ENCODE measurements around the gene PSMG4. TPM values are rescaled to one million over a fixed set of nuclear protein-coding genes. Genes with fewer than 3 reads are reported as not detected.

PSMG4 gene
- total RNA-seq, 1 donor from 2014 or later = 9.7 TPM

DNA sequence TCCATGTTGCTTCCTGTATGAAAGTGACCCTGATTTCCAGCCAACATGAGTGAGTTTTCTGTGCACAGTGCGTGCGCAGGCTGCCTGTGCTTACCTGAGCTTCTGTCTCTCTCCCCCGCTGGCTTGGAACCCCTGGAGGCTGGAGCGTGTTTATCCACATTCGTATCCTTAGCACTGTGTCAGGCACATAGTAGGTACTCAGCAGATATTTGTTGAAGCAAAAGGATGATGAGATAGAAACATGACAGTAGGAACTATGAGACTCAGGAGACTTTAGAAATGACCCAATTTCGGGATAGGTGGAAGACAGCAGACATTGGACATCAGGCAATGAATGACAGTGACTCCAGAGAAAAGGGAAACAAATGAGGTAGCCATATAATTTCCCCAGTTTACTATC is 46.5 kb upstream of the PSMG4 start:
- H3K4me3 Mint-ChIP-seq (ENCODE audit: unreplicated experiment) = no peak overlapping the region
- no peak for TF ChIP-seq CTCF (IDR thresholded peaks at IDR 0.05; ENCODE audit: unreplicated experiment)
- H3K9me3 Mint-ChIP-seq (ENCODE audit: unreplicated experiment) = no peaks in the 10 kb centered on the region
- DNase-seq (ENCODE audit: low spot score) = no peak
- H3K27me3 Mint-ChIP-seq (ENCODE audit: unreplicated experiment) = peaks cover 1% of the 10 kb centered on the region
- no peak overlapping the region for H3K27ac Mint-ChIP-seq (ENCODE audit: unreplicated experiment)
- no peaks in the 10 kb centered on the region for H3K36me3 Mint-ChIP-seq (ENCODE audit: low read depth, unreplicated experiment)
- H3K4me1 Mint-ChIP-seq (ENCODE audit: unreplicated experiment) = peaks cover 14% of the 10 kb centered on the region

DNA sequence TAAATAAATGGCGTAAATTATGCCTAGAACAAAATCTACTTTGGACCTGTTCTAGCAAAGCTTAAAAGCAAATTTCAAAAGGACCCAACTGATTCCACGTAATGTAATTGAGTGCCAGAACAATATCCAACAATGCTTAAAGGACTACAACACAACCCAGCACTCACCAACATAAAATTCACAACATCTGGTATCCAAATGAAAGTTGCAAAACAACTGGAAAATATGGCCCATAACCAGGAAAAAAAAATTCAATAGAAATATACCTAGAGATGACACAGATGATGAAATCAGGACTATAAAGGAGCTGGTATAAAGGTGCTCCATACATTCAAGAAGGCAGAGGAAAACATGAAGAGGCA is 45.4 kb upstream of the PSMG4 start:
- no peak for DNase-seq (ENCODE audit: low spot score)
- no peak overlapping the region for H3K27ac Mint-ChIP-seq (ENCODE audit: unreplicated experiment)
- TF ChIP-seq CTCF (IDR thresholded peaks at IDR 0.05; ENCODE audit: unreplicated experiment) = no peak
- H3K36me3 Mint-ChIP-seq (ENCODE audit: low read depth, unreplicated experiment) = no peaks in the 10 kb centered on the region
- H3K27me3 Mint-ChIP-seq (ENCODE audit: unreplicated experiment) = peaks cover 1% of the 10 kb centered on the region
- H3K4me3 Mint-ChIP-seq (ENCODE audit: unreplicated experiment) = no peak overlapping the region
- H3K4me1 Mint-ChIP-seq (ENCODE audit: unreplicated experiment) = peaks cover 14% of the 10 kb centered on the region
- no peaks in the 10 kb centered on the region for H3K9me3 Mint-ChIP-seq (ENCODE audit: unreplicated experiment)

DNA sequence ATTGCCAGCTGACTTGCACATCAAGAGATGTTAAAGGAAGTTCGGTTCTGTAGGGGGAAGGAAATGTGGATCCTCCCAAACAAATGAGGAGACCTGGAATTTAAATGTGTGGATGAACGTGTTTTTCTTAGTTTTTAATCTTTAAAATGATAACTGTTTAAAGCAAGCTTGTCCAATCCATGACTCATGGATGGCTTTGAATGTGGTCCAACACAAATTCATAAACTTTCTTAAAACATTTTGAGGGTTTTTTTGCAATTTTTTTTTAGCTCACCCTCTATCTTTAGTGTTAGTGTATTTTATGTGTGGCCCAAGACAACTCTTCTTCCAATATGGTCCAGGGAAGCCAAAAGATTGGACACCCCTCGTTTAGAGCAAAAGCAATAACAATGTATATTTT is 43.8 kb upstream of the PSMG4 start:
- no peak for DNase-seq (ENCODE audit: low spot score)
- no peaks in the 10 kb centered on the region for H3K36me3 Mint-ChIP-seq (ENCODE audit: low read depth, unreplicated experiment)
- no peaks in the 10 kb centered on the region for H3K9me3 Mint-ChIP-seq (ENCODE audit: unreplicated experiment)
- no peaks in the 10 kb centered on the region for H3K27me3 Mint-ChIP-seq (ENCODE audit: unreplicated experiment)
- no peak for TF ChIP-seq CTCF (IDR thresholded peaks at IDR 0.05; ENCODE audit: unreplicated experiment)
- H3K4me1 Mint-ChIP-seq (ENCODE audit: unreplicated experiment) = peaks cover 14% of the 10 kb centered on the region
- H3K27ac Mint-ChIP-seq (ENCODE audit: unreplicated experiment) = no peak overlapping the region
- no peak overlapping the region for H3K4me3 Mint-ChIP-seq (ENCODE audit: unreplicated experiment)

DNA sequence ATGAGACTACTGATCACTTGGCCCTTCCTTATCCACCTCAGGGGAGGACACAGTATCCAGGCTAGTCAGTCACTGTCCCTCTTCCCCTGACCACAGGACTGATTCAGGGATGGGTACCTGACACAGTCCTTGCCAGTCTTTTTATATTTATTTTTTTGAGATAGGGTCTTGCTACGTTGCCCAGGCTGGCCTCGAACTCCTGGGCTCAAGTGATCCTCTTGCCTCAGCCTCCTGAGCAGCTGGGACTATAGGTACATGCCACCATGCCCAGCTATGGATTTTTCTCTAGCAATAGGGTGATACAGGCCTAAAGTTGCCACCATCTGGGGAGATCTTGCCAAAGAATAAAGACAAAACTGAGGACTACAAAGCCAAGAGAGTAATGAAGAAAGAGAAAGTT is 41.5 kb upstream of the PSMG4 start:
- H3K4me1 Mint-ChIP-seq (ENCODE audit: unreplicated experiment) = peaks cover 6% of the 10 kb centered on the region
- H3K36me3 Mint-ChIP-seq (ENCODE audit: low read depth, unreplicated experiment) = peaks cover 6% of the 10 kb centered on the region
- no peak for DNase-seq (ENCODE audit: low spot score)
- H3K27me3 Mint-ChIP-seq (ENCODE audit: unreplicated experiment) = peaks cover 5% of the 10 kb centered on the region
- no peak for TF ChIP-seq CTCF (IDR thresholded peaks at IDR 0.05; ENCODE audit: unreplicated experiment)
- H3K9me3 Mint-ChIP-seq (ENCODE audit: unreplicated experiment) = no peaks in the 10 kb centered on the region
- no peak overlapping the region for H3K4me3 Mint-ChIP-seq (ENCODE audit: unreplicated experiment)
- H3K27ac Mint-ChIP-seq (ENCODE audit: unreplicated experiment) = no peak overlapping the region

DNA sequence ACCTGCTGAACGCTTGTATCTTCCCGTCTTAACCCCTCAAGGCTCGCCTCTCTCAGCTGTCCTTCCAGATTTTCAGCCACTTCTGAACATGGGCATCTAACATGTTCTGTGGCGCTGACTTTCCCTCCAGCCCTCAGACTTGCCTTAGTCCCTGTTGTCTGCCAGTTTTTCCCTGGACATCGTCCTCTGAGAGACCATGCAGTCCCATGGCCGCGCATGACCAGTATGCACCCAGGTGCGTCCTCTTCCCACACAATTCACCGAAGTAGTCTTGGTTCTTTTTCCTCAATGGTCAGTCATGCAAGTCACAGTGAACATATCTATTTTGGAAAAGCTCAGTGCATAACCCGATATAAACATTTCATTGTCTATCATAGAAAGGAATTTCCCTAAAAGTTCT is 40.5 kb upstream of the PSMG4 start:
- no peak for TF ChIP-seq CTCF (IDR thresholded peaks at IDR 0.05; ENCODE audit: unreplicated experiment)
- H3K27me3 Mint-ChIP-seq (ENCODE audit: unreplicated experiment) = peaks cover 6% of the 10 kb centered on the region

More for the DNA sequence above, 40.5 kb upstream of the PSMG4 start:
- Mint-ChIP-seq H3K4me3 (ENCODE audit: unreplicated experiment) (no peak overlapping the region), H3K36me3 (ENCODE audit: low read depth, unreplicated experiment) (peaks cover 6% of the 10 kb centered on the region), H3K9me3 (ENCODE audit: unreplicated experiment) (no peaks in the 10 kb centered on the region), H3K27ac (ENCODE audit: unreplicated experiment) (no peak overlapping the region), H3K4me1 (ENCODE audit: unreplicated experiment) (peaks cover 5% of the 10 kb centered on the region)
- DNase-seq (ENCODE audit: low spot score) = no peak

Data from endothelial cell (in vitro differentiated cells).